SK-N-SH (cell line): ENCODE measurements around the gene PRRX1. TPM values are rescaled to one million over a fixed set of nuclear protein-coding genes. Genes with fewer than 3 reads are reported as not detected.

Experiments used
- CTCF ChIA-PET: fragments of 300-600, 350-600 bp; formaldehyde crosslinking; extraction: SDS; loops from one replicate; lab custom pipeline; 2021; lab: Yijun Ruan, JAX
- POLR2A ChIA-PET: fragments of 350-600 bp; sonication (Branson Sonifier 250); formaldehyde crosslinking; extraction: SDS; loops from one replicate; lab custom pipeline; 2020; ENCODE audit warnings: antibody characterized with exemption, inconsistent platforms; lab: Yijun Ruan, JAX
- DNase-seq: peaks from one replicate; pipeline ENCODE4 v3.0.0; 2012
- H2AFZ ChIP-seq: fragments of 200-600 bp; sonication (generic); 2 replicates; pipeline ENCODE4 v1.8.1; 2016; ENCODE audit warnings: antibody characterized with exemption, mild to moderate bottlenecking, low read depth
- H3F3A ChIP-seq: fragments of 200-600 bp; sonication (generic); replicated peaks from 2 replicates; pipeline ENCODE3; 2016; ENCODE audit warnings: antibody characterized with exemption, mild to moderate bottlenecking; ENCODE audit not compliant: insufficient read depth
- H3K27ac ChIP-seq, 2 experiments: fragments of 200-500 bp in 1 of 2; fragments of 200-600 bp in 1 of 2; sonication (Bioruptor generic) in 1 of 2; sonication (generic), shearing (Covaris generic) in 1 of 2; 2 replicates each; pipeline versions ENCODE4 v1.5.1 to v1.6.1; 2014 to 2016; ENCODE audit warnings: low read depth in 2 of 2, inconsistent platforms in 1 of 2, low read length in 1 of 2, mild to moderate bottlenecking in 1 of 2, mixed read lengths in 1 of 2
- H3K27me3 ChIP-seq: fragments of 200-600 bp; sonication (generic), shearing (Covaris generic); 2 replicates; pipeline ENCODE4 v1.6.1; 2016; ENCODE audit warnings: mixed run types; ENCODE audit not compliant: insufficient read depth
- H3K36me3 ChIP-seq, 2 experiments: fragments of 200-500 bp in 1 of 2; fragments of 200-600 bp in 1 of 2; sonication (Bioruptor generic) in 1 of 2; sonication (generic) in 1 of 2; replicated peaks in 1 of 2; 2 replicates each; pipeline versions ENCODE3 to v1.5.1; 2014 to 2016; ENCODE audit warnings: low read length in 1 of 2, mild to moderate bottlenecking in 1 of 2; ENCODE audit not compliant: insufficient read depth in 2 of 2, control insufficient read depth in 1 of 2
- H3K4me1 ChIP-seq, 2 experiments: fragments of 200-500 bp in 1 of 2; fragments of 200-600 bp in 1 of 2; sonication (Bioruptor generic) in 1 of 2; sonication (generic), shearing (Covaris generic) in 1 of 2; 2 replicates each; pipeline versions ENCODE4 v1.5.1 to v1.6.1; 2014 to 2016; ENCODE audit warnings: low read depth in 1 of 2, low read length in 1 of 2, mixed run types in 1 of 2; ENCODE audit not compliant: insufficient read depth in 2 of 2, control insufficient read depth in 1 of 2
- H3K4me2 ChIP-seq: fragments of 200-600 bp; sonication (generic), shearing (Covaris generic); 2 replicates; pipeline ENCODE4 v1.6.1; 2017; ENCODE audit warnings: mixed run types
- H3K4me3 ChIP-seq, 2 experiments: fragments of 200-500 bp in 1 of 2; fragments of 200-600 bp in 1 of 2; sonication (Bioruptor generic) in 1 of 2; sonication (generic), shearing (Covaris generic) in 1 of 2; 2 replicates each; pipeline versions ENCODE4 v1.5.1 to v1.8.1; 2014 to 2016; ENCODE audit warnings: low read depth in 2 of 2, inconsistent platforms in 1 of 2, low read length in 1 of 2, mild to moderate bottlenecking in 1 of 2, mixed read lengths in 1 of 2, moderate library complexity in 1 of 2
- H3K79me2 ChIP-seq: fragments of 200-600 bp; sonication (generic); 2 replicates; pipeline ENCODE4 v1.8.1; 2017; ENCODE audit warnings: mild to moderate bottlenecking; ENCODE audit not compliant: insufficient read depth
- H3K9ac ChIP-seq: fragments of 200-600 bp; sonication (generic); 2 replicates; pipeline ENCODE4 v1.6.1; 2017; ENCODE audit warnings: mixed run types
- H3K9me2 ChIP-seq: fragments of 200-600 bp; sonication (generic); 2 replicates; pipeline ENCODE4 v1.6.1; 2017; ENCODE audit warnings: mixed run types
- H3K9me3 ChIP-seq: fragments of 200-600 bp; sonication (generic); 2 replicates; pipeline ENCODE4 v1.6.1; 2017; ENCODE audit warnings: mixed run types, mild to moderate bottlenecking, moderate library complexity
- H4K20me1 ChIP-seq: fragments of 200-600 bp; sonication (generic); 2 replicates; pipeline ENCODE4 v1.6.1; 2017; ENCODE audit warnings: mild to moderate bottlenecking, mixed run types; ENCODE audit not compliant: insufficient read depth
- CHD2 ChIP-seq: fragments of 150-350 bp; IDR thresholded peaks from 2 replicates; pipeline ENCODE4 v1.6.1; 2018; ENCODE audit warnings: low read length; ENCODE audit not compliant: partially characterized antibody
- ELF1 ChIP-seq: IDR thresholded peaks from 2 replicates; pipeline ENCODE4 v1.4.0; 2012
- EZH2phosphoT487 ChIP-seq: fragments of 200-600 bp; sonication (generic); IDR thresholded peaks from 2 replicates; pipeline ENCODE4 v1.6.1; 2017; ENCODE audit warnings: low read depth, mixed run types, mild to moderate bottlenecking, antibody characterized with exemption, moderate library complexity, borderline replicate concordance
- FOXM1 ChIP-seq: IDR thresholded peaks from 2 replicates; pipeline ENCODE4 v1.4.0; 2012; ENCODE audit warnings: low read depth, mild to moderate bottlenecking
- GABPA ChIP-seq: IDR thresholded peaks from 2 replicates; pipeline ENCODE4 v1.4.0; 2012; ENCODE audit warnings: low read depth, mild to moderate bottlenecking
- GATA2 ChIP-seq: sonication (generic); formaldehyde crosslinking; IDR thresholded peaks from 2 replicates; pipeline ENCODE4 v1.5.0; 2020; ENCODE audit warnings: mild to moderate bottlenecking, missing genetic modification reagents
- JUND ChIP-seq: IDR thresholded peaks from 2 replicates; pipeline ENCODE4 v1.4.0; 2012
- MXI1 ChIP-seq: IDR thresholded peaks from 2 replicates; pipeline ENCODE4 v1.6.1; 2012; ENCODE audit warnings: mild to moderate bottlenecking, low read depth, low read length, improper control_type of control experiment
- POLR2AphosphoS5 ChIP-seq: IDR thresholded peaks from 2 replicates; pipeline ENCODE4 v1.6.1; 2012; ENCODE audit warnings: low read depth, low read length
- SIN3A ChIP-seq: IDR thresholded peaks from 2 replicates; pipeline ENCODE4 v1.6.1; 2012; ENCODE audit warnings: low read depth, mild to moderate bottlenecking, low read length, moderate library complexity, borderline replicate concordance
- TAF1 ChIP-seq: IDR thresholded peaks from 2 replicates; pipeline ENCODE4 v1.6.1; 2012; ENCODE audit warnings: low read depth, mild to moderate bottlenecking, low read length, moderate library complexity, borderline replicate concordance
- TCF12 ChIP-seq: IDR thresholded peaks from 2 replicates; pipeline ENCODE4 v1.4.0; 2012
- YY1 ChIP-seq: IDR thresholded peaks from 2 replicates; pipeline ENCODE4 v1.4.0; 2012; ENCODE audit warnings: low read depth, mild to moderate bottlenecking
- WGBS: methylation state at CpG from one replicate; pipeline ENCODE4 v1.1.6; 2017; ENCODE audit warnings: low lambda C conversion rate; 5-methylcytosine and 5-hydroxymethylcytosine counted together
- polyA plus RNA-seq, 3 experiments: library from polyadenylated mRNA; depleted of rRNA; stranded (reverse); fragments of >200 nt; gene quantifications; 2 replicates each; pipeline ENCODE4 v1.2.3, GENCODE V29; 2012
- TF ChIP-seq, protein P1 (sequence below): IDR thresholded peaks from 2 replicates; pipeline ENCODE4 v1.4.0; 2012; ENCODE audit warnings: low read depth
- TF ChIP-seq, protein P2 (sequence below): IDR thresholded peaks from 2 replicates; pipeline ENCODE4 v1.4.0; 2012; ENCODE audit warnings: low read depth, borderline replicate concordance
- TF ChIP-seq, protein P3 (sequence below): IDR thresholded peaks from 2 replicates; pipeline ENCODE4 v1.6.1; 2012; ENCODE audit warnings: mild to moderate bottlenecking, low read depth, low read length, moderate library complexity

PRRX1 gene
- polyA plus RNA-seq, 1 of the 3 experiments (the other 2 are of a cell fraction), result 356 TPM

DNA sequence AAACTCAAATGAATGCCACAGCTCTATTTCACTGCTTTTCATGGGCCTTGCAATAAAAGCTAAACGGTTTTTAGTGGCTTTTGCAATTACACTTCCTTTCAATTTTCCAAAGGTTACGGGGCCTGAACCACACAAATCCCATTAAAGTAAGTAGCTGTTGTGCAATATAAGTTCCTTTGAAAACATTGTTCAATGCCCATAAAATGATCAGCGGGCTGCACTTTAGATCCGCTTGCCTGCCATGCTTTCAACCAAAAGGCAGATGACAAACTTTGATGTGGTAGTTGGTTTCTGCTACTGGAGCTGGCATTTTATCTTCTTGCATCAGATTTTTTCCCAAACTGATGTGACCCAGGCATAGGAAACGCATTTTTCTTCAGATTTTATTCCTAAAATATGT, 50.2 kb downstream of the PRRX1 start:
- peaks cover 43 to 68% of the 10 kb centered on the region in 2 experiments for H3K36me3 ChIP-seq
- no peak for DNase-seq
- peaks cover 96% of the 10 kb centered on the region for H3K79me2 ChIP-seq
- no peak overlapping the region for H3K4me3 ChIP-seq
- H2AFZ ChIP-seq, result no peak overlapping the region
- H3K27ac ChIP-seq, result peak overlapping the region; percentile 63 to 99
- TF ChIP-seq FOXM1 (no peak), JUND (no peak), TAF1 (no peak), CHD2 (no peak), TCF12 (0 out of 2 replicates have a peak, but pooled peaks have one; percentile 10), EZH2phosphoT487 (no peak), GATA2 (CRISPR knock-in tag) (no peak), GABPA (no peak), POLR2AphosphoS5 (no peak; the same call in 1 of the 2 replicates), SIN3A (no peak), ELF1 (no peak), MXI1 (no peak), YY1 (no peak)
- TF ChIP-seq, protein P1, sequence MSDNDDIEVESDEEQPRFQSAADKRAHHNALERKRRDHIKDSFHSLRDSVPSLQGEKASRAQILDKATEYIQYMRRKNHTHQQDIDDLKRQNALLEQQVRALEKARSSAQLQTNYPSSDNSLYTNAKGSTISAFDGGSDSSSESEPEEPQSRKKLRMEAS, result 0 out of 2 replicates have a peak, but pooled peaks have one; percentile 24
- TF ChIP-seq, protein P2, sequence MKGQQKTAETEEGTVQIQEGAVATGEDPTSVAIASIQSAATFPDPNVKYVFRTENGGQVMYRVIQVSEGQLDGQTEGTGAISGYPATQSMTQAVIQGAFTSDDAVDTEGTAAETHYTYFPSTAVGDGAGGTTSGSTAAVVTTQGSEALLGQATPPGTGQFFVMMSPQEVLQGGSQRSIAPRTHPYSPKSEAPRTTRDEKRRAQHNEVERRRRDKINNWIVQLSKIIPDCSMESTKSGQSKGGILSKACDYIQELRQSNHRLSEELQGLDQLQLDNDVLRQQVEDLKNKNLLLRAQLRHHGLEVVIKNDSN, result no peak
- TF ChIP-seq, protein P3, sequence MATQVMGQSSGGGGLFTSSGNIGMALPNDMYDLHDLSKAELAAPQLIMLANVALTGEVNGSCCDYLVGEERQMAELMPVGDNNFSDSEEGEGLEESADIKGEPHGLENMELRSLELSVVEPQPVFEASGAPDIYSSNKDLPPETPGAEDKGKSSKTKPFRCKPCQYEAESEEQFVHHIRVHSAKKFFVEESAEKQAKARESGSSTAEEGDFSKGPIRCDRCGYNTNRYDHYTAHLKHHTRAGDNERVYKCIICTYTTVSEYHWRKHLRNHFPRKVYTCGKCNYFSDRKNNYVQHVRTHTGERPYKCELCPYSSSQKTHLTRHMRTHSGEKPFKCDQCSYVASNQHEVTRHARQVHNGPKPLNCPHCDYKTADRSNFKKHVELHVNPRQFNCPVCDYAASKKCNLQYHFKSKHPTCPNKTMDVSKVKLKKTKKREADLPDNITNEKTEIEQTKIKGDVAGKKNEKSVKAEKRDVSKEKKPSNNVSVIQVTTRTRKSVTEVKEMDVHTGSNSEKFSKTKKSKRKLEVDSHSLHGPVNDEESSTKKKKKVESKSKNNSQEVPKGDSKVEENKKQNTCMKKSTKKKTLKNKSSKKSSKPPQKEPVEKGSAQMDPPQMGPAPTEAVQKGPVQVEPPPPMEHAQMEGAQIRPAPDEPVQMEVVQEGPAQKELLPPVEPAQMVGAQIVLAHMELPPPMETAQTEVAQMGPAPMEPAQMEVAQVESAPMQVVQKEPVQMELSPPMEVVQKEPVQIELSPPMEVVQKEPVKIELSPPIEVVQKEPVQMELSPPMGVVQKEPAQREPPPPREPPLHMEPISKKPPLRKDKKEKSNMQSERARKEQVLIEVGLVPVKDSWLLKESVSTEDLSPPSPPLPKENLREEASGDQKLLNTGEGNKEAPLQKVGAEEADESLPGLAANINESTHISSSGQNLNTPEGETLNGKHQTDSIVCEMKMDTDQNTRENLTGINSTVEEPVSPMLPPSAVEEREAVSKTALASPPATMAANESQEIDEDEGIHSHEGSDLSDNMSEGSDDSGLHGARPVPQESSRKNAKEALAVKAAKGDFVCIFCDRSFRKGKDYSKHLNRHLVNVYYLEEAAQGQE, result no peak
- H3K4me1 ChIP-seq, result peaks cover 10 to 52% of the 10 kb centered on the region in 2 experiments
- CTCF ChIA-PET, result interaction anchor here (1.1 kb wide), 1 partner anchor 24 kb away, joined by 3 read pairs; no protein-coding TSS in a partner anchor
- no peaks in the 10 kb centered on the region; the same call in 1 of the 2 replicates for H4K20me1 ChIP-seq
- H3F3A ChIP-seq, result peaks cover 80% of the 10 kb centered on the region
- WGBS, result 51% methylated on average over 5 of the region's 5 CpGs
- no peaks in the 10 kb centered on the region for H3K9me3 ChIP-seq
- H3K9ac ChIP-seq, result no peak overlapping the region
- H3K4me2 ChIP-seq, result peak overlapping the region; percentile 29
- no peaks in the 10 kb centered on the region for H3K27me3 ChIP-seq
- H3K9me2 ChIP-seq, result no peaks in the 10 kb centered on the region
- POLR2A ChIA-PET, result no interaction called here
